Suprapubic skin (tissue), 3 donors: ENCODE data around the gene SLC41A2.

Source experiments
- POLR2AphosphoS5 ChIP-seq, 3 donors: sonication (generic); formaldehyde crosslinking; IDR thresholded peaks; one replicate each; pipeline ENCODE4 v1.6.1; 2017; ENCODE audit warnings: antibody characterized with exemption in 3 of 3
- TF ChIP-seq, protein P1 (sequence below), 2 donors: fragments of 200-600 bp in 1 of 2; fragments of 450-650 bp in 1 of 2; sonication (generic) in 1 of 2; IDR thresholded peaks; one replicate each; pipeline ENCODE4 v1.5.1; 2016 to 2019; ENCODE audit warnings: antibody characterized with exemption in 2 of 2, mild to moderate bottlenecking in 1 of 2, moderate library complexity in 1 of 2

DNA sequence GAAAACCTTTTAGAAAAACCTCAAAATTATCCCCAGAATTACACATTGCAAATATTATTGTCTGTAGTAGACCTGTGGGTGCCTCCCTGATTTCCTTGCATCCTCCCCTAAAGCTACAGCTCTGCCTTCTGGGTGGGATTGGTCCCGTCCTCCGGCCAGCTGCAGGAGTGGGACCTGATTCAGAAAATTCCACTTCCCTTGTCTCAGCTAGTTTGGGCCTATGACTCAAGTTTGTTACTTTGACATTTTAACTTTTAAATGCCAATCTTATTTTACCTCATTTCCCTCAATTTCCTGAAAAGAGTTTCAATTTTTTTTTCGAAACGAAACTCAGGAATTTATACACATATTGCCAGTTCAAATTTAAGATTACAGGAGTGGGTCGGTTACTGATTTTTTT is 13.2 kb upstream of the SLC41A2 start:
- TF ChIP-seq, protein P1, sequence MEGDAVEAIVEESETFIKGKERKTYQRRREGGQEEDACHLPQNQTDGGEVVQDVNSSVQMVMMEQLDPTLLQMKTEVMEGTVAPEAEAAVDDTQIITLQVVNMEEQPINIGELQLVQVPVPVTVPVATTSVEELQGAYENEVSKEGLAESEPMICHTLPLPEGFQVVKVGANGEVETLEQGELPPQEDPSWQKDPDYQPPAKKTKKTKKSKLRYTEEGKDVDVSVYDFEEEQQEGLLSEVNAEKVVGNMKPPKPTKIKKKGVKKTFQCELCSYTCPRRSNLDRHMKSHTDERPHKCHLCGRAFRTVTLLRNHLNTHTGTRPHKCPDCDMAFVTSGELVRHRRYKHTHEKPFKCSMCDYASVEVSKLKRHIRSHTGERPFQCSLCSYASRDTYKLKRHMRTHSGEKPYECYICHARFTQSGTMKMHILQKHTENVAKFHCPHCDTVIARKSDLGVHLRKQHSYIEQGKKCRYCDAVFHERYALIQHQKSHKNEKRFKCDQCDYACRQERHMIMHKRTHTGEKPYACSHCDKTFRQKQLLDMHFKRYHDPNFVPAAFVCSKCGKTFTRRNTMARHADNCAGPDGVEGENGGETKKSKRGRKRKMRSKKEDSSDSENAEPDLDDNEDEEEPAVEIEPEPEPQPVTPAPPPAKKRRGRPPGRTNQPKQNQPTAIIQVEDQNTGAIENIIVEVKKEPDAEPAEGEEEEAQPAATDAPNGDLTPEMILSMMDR (IDR thresholded peaks at IDR 0.05) = no peak
- no peak for TF ChIP-seq POLR2AphosphoS5 (IDR thresholded peaks at IDR 0.05)
